SK-N-SH (cell line): ENCODE results near the gene FAM78B. TPM values are rescaled to one million over a fixed set of nuclear protein-coding genes. Genes with fewer than 3 reads are reported as not detected.

Source experiments
- CTCF ChIA-PET: fragments of 300-600, 350-600 bp; formaldehyde crosslinking; extraction: SDS; loops from one replicate; lab custom pipeline; 2021; lab: Yijun Ruan, JAX
- POLR2A ChIA-PET: fragments of 350-600 bp; sonication (Branson Sonifier 250); formaldehyde crosslinking; extraction: SDS; loops from one replicate; lab custom pipeline; 2020; ENCODE audit warnings: antibody characterized with exemption, inconsistent platforms; lab: Yijun Ruan, JAX
- DNase-seq: peaks from one replicate; pipeline ENCODE4 v3.0.0; 2012
- H2AFZ ChIP-seq: fragments of 200-600 bp; sonication (generic); 2 replicates; pipeline ENCODE4 v1.8.1; 2016; ENCODE audit warnings: antibody characterized with exemption, mild to moderate bottlenecking, low read depth
- H3F3A ChIP-seq: fragments of 200-600 bp; sonication (generic); replicated peaks from 2 replicates; pipeline ENCODE3; 2016; ENCODE audit warnings: antibody characterized with exemption, mild to moderate bottlenecking; ENCODE audit not compliant: insufficient read depth
- H3K27ac ChIP-seq, 2 experiments: fragments of 200-500 bp in 1 of 2; fragments of 200-600 bp in 1 of 2; sonication (Bioruptor generic) in 1 of 2; sonication (generic), shearing (Covaris generic) in 1 of 2; 2 replicates each; pipeline versions ENCODE4 v1.5.1 to v1.6.1; 2014 to 2016; ENCODE audit warnings: low read depth in 2 of 2, inconsistent platforms in 1 of 2, low read length in 1 of 2, mild to moderate bottlenecking in 1 of 2, mixed read lengths in 1 of 2
- H3K27me3 ChIP-seq: fragments of 200-600 bp; sonication (generic), shearing (Covaris generic); 2 replicates; pipeline ENCODE4 v1.6.1; 2016; ENCODE audit warnings: mixed run types; ENCODE audit not compliant: insufficient read depth
- H3K36me3 ChIP-seq, 2 experiments: fragments of 200-500 bp in 1 of 2; fragments of 200-600 bp in 1 of 2; sonication (Bioruptor generic) in 1 of 2; sonication (generic) in 1 of 2; replicated peaks in 1 of 2; 2 replicates each; pipeline versions ENCODE3 to v1.5.1; 2014 to 2016; ENCODE audit warnings: low read length in 1 of 2, mild to moderate bottlenecking in 1 of 2; ENCODE audit not compliant: insufficient read depth in 2 of 2, control insufficient read depth in 1 of 2
- H3K4me1 ChIP-seq, 2 experiments: fragments of 200-500 bp in 1 of 2; fragments of 200-600 bp in 1 of 2; sonication (Bioruptor generic) in 1 of 2; sonication (generic), shearing (Covaris generic) in 1 of 2; 2 replicates each; pipeline versions ENCODE4 v1.5.1 to v1.6.1; 2014 to 2016; ENCODE audit warnings: low read depth in 1 of 2, low read length in 1 of 2, mixed run types in 1 of 2; ENCODE audit not compliant: insufficient read depth in 2 of 2, control insufficient read depth in 1 of 2
- H3K4me2 ChIP-seq: fragments of 200-600 bp; sonication (generic), shearing (Covaris generic); 2 replicates; pipeline ENCODE4 v1.6.1; 2017; ENCODE audit warnings: mixed run types
- H3K4me3 ChIP-seq, 2 experiments: fragments of 200-500 bp in 1 of 2; fragments of 200-600 bp in 1 of 2; sonication (Bioruptor generic) in 1 of 2; sonication (generic), shearing (Covaris generic) in 1 of 2; 2 replicates each; pipeline versions ENCODE4 v1.5.1 to v1.8.1; 2014 to 2016; ENCODE audit warnings: low read depth in 2 of 2, inconsistent platforms in 1 of 2, low read length in 1 of 2, mild to moderate bottlenecking in 1 of 2, mixed read lengths in 1 of 2, moderate library complexity in 1 of 2
- H3K79me2 ChIP-seq: fragments of 200-600 bp; sonication (generic); 2 replicates; pipeline ENCODE4 v1.8.1; 2017; ENCODE audit warnings: mild to moderate bottlenecking; ENCODE audit not compliant: insufficient read depth
- H3K9ac ChIP-seq: fragments of 200-600 bp; sonication (generic); 2 replicates; pipeline ENCODE4 v1.6.1; 2017; ENCODE audit warnings: mixed run types
- H3K9me2 ChIP-seq: fragments of 200-600 bp; sonication (generic); 2 replicates; pipeline ENCODE4 v1.6.1; 2017; ENCODE audit warnings: mixed run types
- H3K9me3 ChIP-seq: fragments of 200-600 bp; sonication (generic); 2 replicates; pipeline ENCODE4 v1.6.1; 2017; ENCODE audit warnings: mixed run types, mild to moderate bottlenecking, moderate library complexity
- H4K20me1 ChIP-seq: fragments of 200-600 bp; sonication (generic); 2 replicates; pipeline ENCODE4 v1.6.1; 2017; ENCODE audit warnings: mild to moderate bottlenecking, mixed run types; ENCODE audit not compliant: insufficient read depth
- CHD2 ChIP-seq: fragments of 150-350 bp; IDR thresholded peaks from 2 replicates; pipeline ENCODE4 v1.6.1; 2018; ENCODE audit warnings: low read length; ENCODE audit not compliant: partially characterized antibody
- ELF1 ChIP-seq: IDR thresholded peaks from 2 replicates; pipeline ENCODE4 v1.4.0; 2012
- EP300 ChIP-seq, 2 experiments: IDR thresholded peaks; 2 replicates each; pipeline versions ENCODE4 v1.4.0 to v1.6.1; 2012; ENCODE audit warnings: borderline replicate concordance in 1 of 2, low read depth in 1 of 2, low read length in 1 of 2
- FOXJ3 ChIP-seq: sonication (generic); formaldehyde crosslinking; IDR thresholded peaks from 2 replicates; pipeline ENCODE4 v1.5.1; 2020; ENCODE audit warnings: mild to moderate bottlenecking, missing genetic modification reagents
- GABPA ChIP-seq: IDR thresholded peaks from 2 replicates; pipeline ENCODE4 v1.4.0; 2012; ENCODE audit warnings: low read depth, mild to moderate bottlenecking
- GATA2 ChIP-seq: sonication (generic); formaldehyde crosslinking; IDR thresholded peaks from 2 replicates; pipeline ENCODE4 v1.5.0; 2020; ENCODE audit warnings: mild to moderate bottlenecking, missing genetic modification reagents
- IRF3 ChIP-seq: fragments of 150-350 bp; IDR thresholded peaks from 2 replicates; pipeline ENCODE4 v1.6.1; 2016; ENCODE audit warnings: mild to moderate bottlenecking, low read depth, low read length
- JUND ChIP-seq: IDR thresholded peaks from 2 replicates; pipeline ENCODE4 v1.4.0; 2012
- MEF2A ChIP-seq: IDR thresholded peaks from 2 replicates; pipeline ENCODE4 v1.4.0; 2012; ENCODE audit warnings: low read depth, borderline replicate concordance
- MXI1 ChIP-seq: IDR thresholded peaks from 2 replicates; pipeline ENCODE4 v1.6.1; 2012; ENCODE audit warnings: mild to moderate bottlenecking, low read depth, low read length, improper control_type of control experiment
- NFIC ChIP-seq: IDR thresholded peaks from 2 replicates; pipeline ENCODE4 v1.4.0; 2012; ENCODE audit warnings: borderline replicate concordance
- NRF1 ChIP-seq: IDR thresholded peaks from 2 replicates; pipeline ENCODE4 v1.6.1; 2012; ENCODE audit warnings: low read depth, mild to moderate bottlenecking, low read length
- PBX3 ChIP-seq: IDR thresholded peaks from 2 replicates; pipeline ENCODE4; 2012
- POLR2AphosphoS5 ChIP-seq: IDR thresholded peaks from 2 replicates; pipeline ENCODE4 v1.6.1; 2012; ENCODE audit warnings: low read depth, low read length
- RXRA ChIP-seq: IDR thresholded peaks from 2 replicates; pipeline ENCODE4 v1.4.0; 2012; ENCODE audit warnings: low read depth, mild to moderate bottlenecking, borderline replicate concordance
- TAF1 ChIP-seq: IDR thresholded peaks from 2 replicates; pipeline ENCODE4 v1.6.1; 2012; ENCODE audit warnings: low read depth, mild to moderate bottlenecking, low read length, moderate library complexity, borderline replicate concordance
- TCF12 ChIP-seq: IDR thresholded peaks from 2 replicates; pipeline ENCODE4 v1.4.0; 2012
- TEAD4 ChIP-seq: IDR thresholded peaks from 2 replicates; pipeline ENCODE4 v1.4.0; 2012; ENCODE audit warnings: mild to moderate bottlenecking, borderline replicate concordance; ENCODE audit not compliant: insufficient read depth
- USF1 ChIP-seq: IDR thresholded peaks from 2 replicates; pipeline ENCODE4 v1.4.0; 2012; ENCODE audit warnings: low read depth, borderline replicate concordance
- USF2 ChIP-seq: fragments of 150-350 bp; IDR thresholded peaks from 2 replicates; pipeline ENCODE4 v1.6.1; 2017; ENCODE audit warnings: antibody characterized with exemption, low read length, low read depth, borderline replicate concordance
- ZBTB33 ChIP-seq: IDR thresholded peaks from 2 replicates; pipeline ENCODE4 v1.4.0; 2012; ENCODE audit warnings: low read depth, borderline replicate concordance
- WGBS: methylation state at CpG from one replicate; pipeline ENCODE4 v1.1.6; 2017; ENCODE audit warnings: low lambda C conversion rate; 5-methylcytosine and 5-hydroxymethylcytosine counted together
- polyA plus RNA-seq, 3 experiments: library from polyadenylated mRNA; depleted of rRNA; stranded (reverse); fragments of >200 nt; gene quantifications; 2 replicates each; pipeline ENCODE4 v1.2.3, GENCODE V29; 2012

The FAM78B gene
- polyA plus RNA-seq, 1 of the 3 experiments (the other 2 are of a cell fraction): 0.36 TPM

- H3F3A ChIP-seq: no peaks in the 10 kb centered on the region
- H3K9me3 ChIP-seq: no peaks in the 10 kb centered on the region
- ChIA-PET CTCF (interaction anchor here (1.4 kb wide), 1 partner anchor 12 kb away, joined by 3 read pairs; no protein-coding TSS in a partner anchor), POLR2A (no interaction called here)
- no peak overlapping the region for H3K27ac ChIP-seq
- H3K4me2 ChIP-seq: no peak overlapping the region
- H3K9ac ChIP-seq: no peak overlapping the region
- H2AFZ ChIP-seq: no peak overlapping the region
- H3K4me3 ChIP-seq: no peak overlapping the region
- no peaks in the 10 kb centered on the region for H3K9me2 ChIP-seq
- 38% methylated on average over 3 of the region's 4 CpGs for WGBS
- H3K79me2 ChIP-seq: no peaks in the 10 kb centered on the region
- H3K27me3 ChIP-seq: no peaks in the 10 kb centered on the region
- H4K20me1 ChIP-seq: no peaks in the 10 kb centered on the region
- DNase-seq: no peak
- H3K4me1 ChIP-seq: no peaks in the 10 kb centered on the region; a peak in 1 of 4 replicates
- TF ChIP-seq CHD2: no peak
- TF ChIP-seq TAF1: no peak
- TF ChIP-seq MXI1: no peak
- TF ChIP-seq ELF1: no peak
- no peak for TF ChIP-seq GABPA
- no peak for TF ChIP-seq NFIC
- TF ChIP-seq NRF1: no peak
- no peak for TF ChIP-seq RXRA
- no peak for TF ChIP-seq ZBTB33
- TF ChIP-seq, all 33 proteins: peak for 0
- no peaks in the 10 kb centered on the region for H3K36me3 ChIP-seq
Measured at GRCh38 chr1:166121010-166121409, 45.8 kb downstream of the FAM78B start.

GRCh38 chr1:166120281-166120680 is 46.5 kb downstream of the FAM78B start:
- Histone ChIP-seq H3K9ac (no peak overlapping the region), H3K4me2 (no peak overlapping the region), H3K4me3 (no peak overlapping the region), H3K9me3 (no peaks in the 10 kb centered on the region), H3K4me1 (no peaks in the 10 kb centered on the region; a peak in 1 of 4 replicates), H3K27me3 (no peaks in the 10 kb centered on the region), H3K9me2 (no peaks in the 10 kb centered on the region), H4K20me1 (no peaks in the 10 kb centered on the region), H2AFZ (no peak overlapping the region), H3K79me2 (no peaks in the 10 kb centered on the region), H3K36me3 (no peaks in the 10 kb centered on the region), H3K27ac (no peak overlapping the region), H3F3A (no peaks in the 10 kb centered on the region)
- POLR2A ChIA-PET: no interaction called here
- no peak for DNase-seq
- TF ChIP-seq TCF12: no peak
- TF ChIP-seq POLR2AphosphoS5: no peak
- no peak for TF ChIP-seq TEAD4
- TF ChIP-seq PBX3: no peak
- no peak for TF ChIP-seq EP300 (IDR thresholded peaks at IDR 0.05; ENCODE audit: borderline replicate concordance in 1 of 2, low read depth in 1 of 2, low read length in 1 of 2)
- TF ChIP-seq MEF2A: no peak
- no peak for TF ChIP-seq USF2
- no peak for TF ChIP-seq GABPA
- TF ChIP-seq IRF3: no peak
- TF ChIP-seq JUND: no peak
- no peak for TF ChIP-seq FOXJ3 (CRISPR knock-in tag)
- no peak for TF ChIP-seq USF1
- TF ChIP-seq GATA2: no peak
- WGBS: 31% methylated on average over 8 of the region's 8 CpGs
- CTCF ChIA-PET: interaction anchor here (1.4 kb wide), 1 partner anchor 13 kb away, joined by 3 read pairs; no protein-coding TSS in a partner anchor
